RWPE2 (cell line): ENCODE measurements around the gene SRSF5.

Experiments
- ATAC-seq: fragments of 200-7000 bp; cut with Tn5 transposase; 3 replicates; pipeline ENCODE4 v1.9.1; 2021; ENCODE audit warnings: low read depth
- DNase-seq: peaks from one replicate; pipeline ENCODE4 v3.0.0-alpha.2; 2020; ENCODE audit warnings: low spot score
- H3K27ac ChIP-seq: fragments of 450-650 bp; 2 replicates; pipeline ENCODE4 v1.5.1; 2017; ENCODE audit warnings: mild to moderate bottlenecking; ENCODE audit not compliant: poor library complexity, severe bottlenecking
- H3K27me3 ChIP-seq: fragments of 250-450 bp; sonication (Bioruptor Pico); 2 replicates; pipeline ENCODE4 v1.5.1; 2021; ENCODE audit warnings: mild to moderate bottlenecking, moderate library complexity; ENCODE audit not compliant: insufficient read depth, poor library complexity, severe bottlenecking
- H3K36me3 ChIP-seq: fragments of 250-450 bp; sonication (Bioruptor Pico); 2 replicates; pipeline ENCODE4 v1.5.1; 2020; ENCODE audit warnings: low read depth, mild to moderate bottlenecking, moderate library complexity
- H3K4me1 ChIP-seq: fragments of 250-450 bp; sonication (Bioruptor Pico); 2 replicates; pipeline ENCODE4 v1.5.1; 2021; ENCODE audit warnings: mild to moderate bottlenecking, moderate library complexity; ENCODE audit not compliant: insufficient read depth, poor library complexity, severe bottlenecking
- H3K4me3 ChIP-seq: fragments of 250-450 bp; sonication (Bioruptor Pico); 2 replicates; pipeline ENCODE4 v1.5.1; 2021; ENCODE audit warnings: mild to moderate bottlenecking, moderate library complexity; ENCODE audit not compliant: severe bottlenecking
- H3K9me3 ChIP-seq: fragments of 250-450 bp; sonication (Bioruptor Pico); 2 replicates; pipeline ENCODE4 v1.5.1; 2021; ENCODE audit warnings: mild to moderate bottlenecking, moderate library complexity; ENCODE audit not compliant: severe bottlenecking
- CTCF ChIP-seq: fragments of 450-650 bp; IDR thresholded peaks from one replicate; pipeline ENCODE4 v1.5.1; 2017; ENCODE audit warnings: mild to moderate bottlenecking, moderate library complexity; ENCODE audit not compliant: poor library complexity, severe bottlenecking

SRSF5 gene

GRCh38 chr14:69780952-69781351, 14.0 kb downstream of the SRSF5 start:
- H3K36me3 ChIP-seq = peaks cover 36% of the 10 kb centered on the region
- H3K4me3 ChIP-seq = no peak overlapping the region
- H3K9me3 ChIP-seq = no peaks in the 10 kb centered on the region
- H3K4me1 ChIP-seq = no peaks in the 10 kb centered on the region
- no peak for TF ChIP-seq CTCF
- no peaks in the 10 kb centered on the region for H3K27me3 ChIP-seq
- ATAC-seq (no peak; the same call in 2 of the 3 replicates), DNase-seq (no peak)
- no peak overlapping the region for H3K27ac ChIP-seq

- Histone ChIP-seq H3K27me3 (no peaks in the 10 kb centered on the region), H3K4me1 (peaks cover 3% of the 10 kb centered on the region), H3K9me3 (no peaks in the 10 kb centered on the region), H3K27ac (no peak overlapping the region), H3K36me3 (peaks cover 6% of the 10 kb centered on the region; the same call in 1 of the 2 replicates), H3K4me3 (no peak overlapping the region)
- no peak for ATAC-seq
- TF ChIP-seq CTCF = no peak
- no peak for DNase-seq
Observed at GRCh38 chr14:69784942-69785341, 18.0 kb downstream of the SRSF5 start.

- no peak for ATAC-seq
- TF ChIP-seq CTCF = no peak
- Histone ChIP-seq H3K27me3 (no peaks in the 10 kb centered on the region), H3K4me1 (peaks cover 3% of the 10 kb centered on the region), H3K27ac (no peak overlapping the region), H3K4me3 (no peak overlapping the region), H3K36me3 (no peaks in the 10 kb centered on the region), H3K9me3 (no peaks in the 10 kb centered on the region)
- no peak for DNase-seq
Observed at GRCh38 chr14:69786603-69787002, 19.7 kb downstream of the SRSF5 start.

GRCh38 chr14:69789118-69789640, 22.2 kb downstream of the SRSF5 start:
- peaks cover 3% of the 10 kb centered on the region for H3K4me1 ChIP-seq
- H3K4me3 ChIP-seq = no peak overlapping the region
- H3K27me3 ChIP-seq = no peaks in the 10 kb centered on the region
- no peaks in the 10 kb centered on the region for H3K9me3 ChIP-seq
- no peak for DNase-seq
- peak; percentile 68; the same call in 2 of the 3 replicates for ATAC-seq
- no peak overlapping the region for H3K27ac ChIP-seq
- H3K36me3 ChIP-seq = no peaks in the 10 kb centered on the region
- no peak for TF ChIP-seq CTCF

- Histone ChIP-seq H3K4me3 (no peak overlapping the region), H3K9me3 (no peaks in the 10 kb centered on the region), H3K4me1 (peaks cover 3% of the 10 kb centered on the region), H3K27ac (no peak overlapping the region), H3K27me3 (no peaks in the 10 kb centered on the region), H3K36me3 (no peaks in the 10 kb centered on the region)
- ATAC-seq (no peak), DNase-seq (no peak)
- TF ChIP-seq CTCF = no peak
Observed at GRCh38 chr14:69792887-69793421, 26.0 kb downstream of the SRSF5 start.
